A673 (cell line): ENCODE measurements around the gene BARHL1. TPM values are rescaled to one million over a fixed set of nuclear protein-coding genes. Genes with fewer than 3 reads are reported as not detected.
A peak's percentile ranks its signal among the peaks of the same experiment; 100 is the strongest.

Experiments
- BruUV-seq: library from RNA; stranded (reverse); fragments of 400-500 nt; replicated peaks from 2 replicates; lab custom pipeline; 2021; lab: Mats Ljungman, UMichigan
- CTCF ChIA-PET: fragments of 300-600 bp; sonication (Branson Sonifier 250); formaldehyde crosslinking; loops from one replicate; lab custom pipeline; 2022; ENCODE audit warnings: antibody characterized with exemption; lab: Charles Lee
- POLR2A ChIA-PET: fragments of 300-600 bp; sonication (Branson Sonifier 250); formaldehyde crosslinking; loops from one replicate; lab custom pipeline; 2022; ENCODE audit warnings: antibody characterized with exemption; ENCODE audit not compliant: low non-redundant PET; lab: Charles Lee
- DNase-seq: peaks from one replicate; pipeline ENCODE4 v3.0.0-alpha.2; 2015; ENCODE audit warnings: low spot score
- H3K27ac ChIP-seq: fragments of 200-600 bp; sonication (generic); 2 replicates; pipeline ENCODE4 v1.5.1; 2016; ENCODE audit warnings: mixed run types, low read depth, mild to moderate bottlenecking, mixed read lengths, antibody characterized with exemption, low read length; ENCODE audit not compliant: poor library complexity, severe bottlenecking
- H3K27me3 ChIP-seq: fragments of 200-600 bp; sonication (generic); replicated peaks from 2 replicates; pipeline ENCODE4 v1.6.1; 2017; ENCODE audit warnings: mixed run types, low read depth, mild to moderate bottlenecking, mixed read lengths, antibody characterized with exemption, low read length; ENCODE audit not compliant: insufficient read depth, poor library complexity
- H3K36me3 ChIP-seq: fragments of 200-600 bp; sonication (generic); 2 replicates; pipeline ENCODE4 v1.6.1; 2016; ENCODE audit warnings: mixed run types, mild to moderate bottlenecking, mixed read lengths, antibody characterized with exemption, low read length; ENCODE audit not compliant: insufficient read depth, poor library complexity, severe bottlenecking
- H3K4me1 ChIP-seq: fragments of 200-600 bp; sonication (generic); 2 replicates; pipeline ENCODE4 v1.6.1; 2017; ENCODE audit warnings: mixed run types, mild to moderate bottlenecking, mixed read lengths, antibody characterized with exemption, low read length; ENCODE audit not compliant: insufficient read depth, poor library complexity, severe bottlenecking
- H3K4me3 ChIP-seq: fragments of 200-600 bp; sonication (generic); 2 replicates; pipeline ENCODE4 v1.5.1; 2016; ENCODE audit warnings: low read depth, mixed run types, mild to moderate bottlenecking, mixed read lengths, low read length; ENCODE audit not compliant: poor library complexity, severe bottlenecking
- H3K9me3 ChIP-seq: fragments of 200-600 bp; sonication (generic); 2 replicates; pipeline ENCODE4 v1.6.1; 2016; ENCODE audit warnings: mixed run types, low read depth, mild to moderate bottlenecking, mixed read lengths, antibody characterized with exemption, low read length; ENCODE audit not compliant: poor library complexity, severe bottlenecking
- EZH2 ChIP-seq: fragments of 200-600 bp; sonication (generic); IDR thresholded peaks from 2 replicates; pipeline ENCODE4 v1.6.1; 2017; ENCODE audit warnings: borderline replicate concordance, low read depth, mild to moderate bottlenecking, mixed read lengths, antibody characterized with exemption, low read length; ENCODE audit not compliant: poor library complexity, severe bottlenecking
- intact Hi-C: fragments of 100-400 bp; cut with micrococcal nuclease; formaldehyde crosslinking; loops from one replicate; pipeline ENCODE4 v1.10.0; 2022; ENCODE audit not compliant: unreplicated experiment
- total RNA-seq: library from RNA; stranded (reverse); gene quantifications from 2 replicates; pipeline ENCODE4 v1.2.3, GENCODE V29; 2021
- TF ChIP-seq, protein P1 (sequence below): fragments of 300-800, 200-600 bp; sonication (generic); conservative IDR thresholded peaks from 2 replicates; pipeline ENCODE4 v1.5.1; 2017; ENCODE audit warnings: low read depth, mild to moderate bottlenecking, antibody characterized with exemption, low read length, moderate library complexity, mixed read lengths

BARHL1 gene
- total RNA-seq, 1 experiment from 2014 or later = not detected

DNA sequence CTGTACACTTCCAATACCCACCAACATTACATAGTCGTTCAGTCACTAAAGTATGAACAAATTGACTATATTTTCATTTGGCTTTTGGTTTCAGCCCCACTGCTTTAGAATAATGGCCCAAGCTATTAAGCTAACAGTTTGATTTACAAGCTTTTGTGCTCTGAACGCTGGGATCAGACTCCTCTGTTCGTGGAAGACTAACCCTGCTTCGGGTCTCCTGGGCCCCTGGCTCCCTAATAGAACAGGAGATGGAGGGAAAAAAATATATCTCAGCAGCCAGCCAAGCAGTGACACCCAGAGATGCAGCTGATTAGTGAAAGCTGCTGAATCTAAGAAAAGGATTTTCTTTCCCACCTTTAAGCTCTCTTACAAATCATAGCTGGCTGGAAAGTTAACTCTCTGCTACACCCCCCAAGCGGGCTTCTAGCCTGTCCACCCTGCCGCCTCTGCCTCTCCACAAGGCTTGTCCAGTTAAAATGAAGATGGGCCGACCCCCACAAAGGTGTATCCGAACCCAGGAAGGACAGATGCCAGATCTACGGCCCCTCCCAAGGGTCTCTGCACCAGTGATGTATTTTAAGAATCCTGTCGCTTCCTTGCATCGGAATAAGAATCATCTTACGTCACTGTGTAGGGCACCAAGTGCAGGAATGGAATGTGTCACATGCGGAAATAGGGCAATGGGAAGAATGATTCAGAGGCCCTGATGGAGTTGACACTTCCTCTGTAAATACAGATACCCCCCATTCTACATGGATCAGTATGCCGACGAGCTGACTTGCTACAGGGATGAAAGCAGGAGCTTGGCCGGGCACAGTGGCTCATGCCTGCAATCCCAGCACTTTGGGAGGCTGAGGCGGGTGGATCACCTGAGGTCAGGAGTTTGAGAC lies 33.4 kb upstream of the BARHL1 start:
- intact Hi-C loops = no loop called here
- Histone ChIP-seq H3K9me3 (no peaks in the 10 kb centered on the region), H3K27ac (no peak overlapping the region), H3K27me3 (peaks cover 3% of the 10 kb centered on the region), H3K4me1 (peaks cover 12% of the 10 kb centered on the region), H3K36me3 (no peaks in the 10 kb centered on the region), H3K4me3 (no peak overlapping the region)
- BruUV-seq = no TSS peak
- DNase-seq = peak; percentile 26
- TF ChIP-seq, protein P1, sequence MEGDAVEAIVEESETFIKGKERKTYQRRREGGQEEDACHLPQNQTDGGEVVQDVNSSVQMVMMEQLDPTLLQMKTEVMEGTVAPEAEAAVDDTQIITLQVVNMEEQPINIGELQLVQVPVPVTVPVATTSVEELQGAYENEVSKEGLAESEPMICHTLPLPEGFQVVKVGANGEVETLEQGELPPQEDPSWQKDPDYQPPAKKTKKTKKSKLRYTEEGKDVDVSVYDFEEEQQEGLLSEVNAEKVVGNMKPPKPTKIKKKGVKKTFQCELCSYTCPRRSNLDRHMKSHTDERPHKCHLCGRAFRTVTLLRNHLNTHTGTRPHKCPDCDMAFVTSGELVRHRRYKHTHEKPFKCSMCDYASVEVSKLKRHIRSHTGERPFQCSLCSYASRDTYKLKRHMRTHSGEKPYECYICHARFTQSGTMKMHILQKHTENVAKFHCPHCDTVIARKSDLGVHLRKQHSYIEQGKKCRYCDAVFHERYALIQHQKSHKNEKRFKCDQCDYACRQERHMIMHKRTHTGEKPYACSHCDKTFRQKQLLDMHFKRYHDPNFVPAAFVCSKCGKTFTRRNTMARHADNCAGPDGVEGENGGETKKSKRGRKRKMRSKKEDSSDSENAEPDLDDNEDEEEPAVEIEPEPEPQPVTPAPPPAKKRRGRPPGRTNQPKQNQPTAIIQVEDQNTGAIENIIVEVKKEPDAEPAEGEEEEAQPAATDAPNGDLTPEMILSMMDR = no peak
- TF ChIP-seq EZH2 = no peak
- ChIA-PET CTCF (interaction anchor here (0.5 kb wide), 1 partner anchor 93 kb away, joined by 3 read pairs; no protein-coding TSS in a partner anchor), POLR2A (no interaction called here)

- Histone ChIP-seq H3K4me1 (peaks cover 4% of the 10 kb centered on the region), H3K27ac (no peak overlapping the region), H3K4me3 (no peak overlapping the region), H3K36me3 (no peaks in the 10 kb centered on the region), H3K27me3 (peaks cover 27% of the 10 kb centered on the region), H3K9me3 (no peaks in the 10 kb centered on the region)
- ChIA-PET CTCF (interaction anchor here (0.6 kb wide), 1 partner anchor 389 kb away, joined by 7 read pairs; the partner anchor contains the start of gene NTNG2), POLR2A (no interaction called here)
- TF ChIP-seq, protein P1 = no peak
- no peak for TF ChIP-seq EZH2
- intact Hi-C loops = no loop called here
- DNase-seq = no peak
- BruUV-seq = no TSS peak
Measured at GRCh38 chr9:132551556-132551955, 30.9 kb upstream of the BARHL1 start.

- H3K4me1 ChIP-seq = no peaks in the 10 kb centered on the region
- no peak overlapping the region for H3K27ac ChIP-seq
- intact Hi-C loops = no loop called here
- ChIA-PET POLR2A (no interaction called here), CTCF (no interaction called here)
- H3K9me3 ChIP-seq = no peaks in the 10 kb centered on the region
- H3K4me3 ChIP-seq = no peak overlapping the region
- TF ChIP-seq, protein P1 = no peak
- TF ChIP-seq EZH2 = no peak
- H3K27me3 ChIP-seq = peaks cover 31% of the 10 kb centered on the region
- BruUV-seq = no TSS peak
- DNase-seq = no peak
- H3K36me3 ChIP-seq = no peaks in the 10 kb centered on the region
Measured at GRCh38 chr9:132552041-132552440, 30.4 kb upstream of the BARHL1 start.
